ENCODE results near the gene NDE1.

Gene NDE1, protein sequence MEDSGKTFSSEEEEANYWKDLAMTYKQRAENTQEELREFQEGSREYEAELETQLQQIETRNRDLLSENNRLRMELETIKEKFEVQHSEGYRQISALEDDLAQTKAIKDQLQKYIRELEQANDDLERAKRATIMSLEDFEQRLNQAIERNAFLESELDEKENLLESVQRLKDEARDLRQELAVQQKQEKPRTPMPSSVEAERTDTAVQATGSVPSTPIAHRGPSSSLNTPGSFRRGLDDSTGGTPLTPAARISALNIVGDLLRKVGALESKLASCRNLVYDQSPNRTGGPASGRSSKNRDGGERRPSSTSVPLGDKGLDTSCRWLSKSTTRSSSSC

DNA sequence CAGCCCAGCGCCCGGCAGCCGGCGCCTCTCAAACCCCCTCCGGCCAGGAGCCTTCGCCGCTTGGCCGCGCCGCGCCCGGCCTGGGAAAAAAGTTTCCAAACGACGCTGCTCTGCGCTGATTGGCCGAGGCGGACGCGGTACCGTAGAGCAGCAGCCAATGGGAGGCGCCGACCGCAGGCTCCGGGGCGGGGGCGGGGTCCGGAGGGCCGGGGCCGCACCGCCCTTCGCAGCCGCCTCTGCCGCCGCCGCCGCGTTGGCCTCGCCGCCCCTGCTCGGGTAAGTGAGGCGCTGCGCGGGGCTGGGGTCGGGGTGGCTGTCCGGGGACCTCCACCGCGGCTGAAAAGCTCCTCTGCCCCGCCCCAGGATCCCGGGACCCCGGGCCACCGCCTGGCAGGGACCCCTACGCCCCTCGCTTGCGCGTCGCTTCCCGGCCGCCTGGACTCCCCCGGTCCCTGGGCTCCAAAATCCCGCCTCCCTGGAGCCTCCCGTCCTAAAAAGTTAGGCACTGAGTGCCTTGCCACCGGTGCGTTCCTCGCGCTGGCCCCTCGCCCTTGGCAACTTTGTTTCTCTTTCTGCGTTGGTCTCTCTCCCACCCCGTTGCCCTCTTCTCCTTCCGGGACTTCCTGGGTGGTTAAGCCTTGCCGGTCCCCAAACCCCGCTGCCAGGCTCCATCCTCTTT is at the start of gene NDE1:
NDE1 (plus strand) TSS at position 227 of the 679 bp plus-strand sequence. CDS start 14,534 bp downstream, outside the sequence.
- TF ChIP-seq, protein P1, sequence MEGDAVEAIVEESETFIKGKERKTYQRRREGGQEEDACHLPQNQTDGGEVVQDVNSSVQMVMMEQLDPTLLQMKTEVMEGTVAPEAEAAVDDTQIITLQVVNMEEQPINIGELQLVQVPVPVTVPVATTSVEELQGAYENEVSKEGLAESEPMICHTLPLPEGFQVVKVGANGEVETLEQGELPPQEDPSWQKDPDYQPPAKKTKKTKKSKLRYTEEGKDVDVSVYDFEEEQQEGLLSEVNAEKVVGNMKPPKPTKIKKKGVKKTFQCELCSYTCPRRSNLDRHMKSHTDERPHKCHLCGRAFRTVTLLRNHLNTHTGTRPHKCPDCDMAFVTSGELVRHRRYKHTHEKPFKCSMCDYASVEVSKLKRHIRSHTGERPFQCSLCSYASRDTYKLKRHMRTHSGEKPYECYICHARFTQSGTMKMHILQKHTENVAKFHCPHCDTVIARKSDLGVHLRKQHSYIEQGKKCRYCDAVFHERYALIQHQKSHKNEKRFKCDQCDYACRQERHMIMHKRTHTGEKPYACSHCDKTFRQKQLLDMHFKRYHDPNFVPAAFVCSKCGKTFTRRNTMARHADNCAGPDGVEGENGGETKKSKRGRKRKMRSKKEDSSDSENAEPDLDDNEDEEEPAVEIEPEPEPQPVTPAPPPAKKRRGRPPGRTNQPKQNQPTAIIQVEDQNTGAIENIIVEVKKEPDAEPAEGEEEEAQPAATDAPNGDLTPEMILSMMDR (IDR thresholded peaks at IDR 0.05), result no peak
- DNase-seq (ENCODE audit: low spot score), result peak; percentile 94
- H3K4me3 ChIP-seq, result peak within 1 kb of the TSS; percentile 99
- H3K27ac ChIP-seq, result peak within 1 kb of the TSS; percentile 97 to 99

DNA sequence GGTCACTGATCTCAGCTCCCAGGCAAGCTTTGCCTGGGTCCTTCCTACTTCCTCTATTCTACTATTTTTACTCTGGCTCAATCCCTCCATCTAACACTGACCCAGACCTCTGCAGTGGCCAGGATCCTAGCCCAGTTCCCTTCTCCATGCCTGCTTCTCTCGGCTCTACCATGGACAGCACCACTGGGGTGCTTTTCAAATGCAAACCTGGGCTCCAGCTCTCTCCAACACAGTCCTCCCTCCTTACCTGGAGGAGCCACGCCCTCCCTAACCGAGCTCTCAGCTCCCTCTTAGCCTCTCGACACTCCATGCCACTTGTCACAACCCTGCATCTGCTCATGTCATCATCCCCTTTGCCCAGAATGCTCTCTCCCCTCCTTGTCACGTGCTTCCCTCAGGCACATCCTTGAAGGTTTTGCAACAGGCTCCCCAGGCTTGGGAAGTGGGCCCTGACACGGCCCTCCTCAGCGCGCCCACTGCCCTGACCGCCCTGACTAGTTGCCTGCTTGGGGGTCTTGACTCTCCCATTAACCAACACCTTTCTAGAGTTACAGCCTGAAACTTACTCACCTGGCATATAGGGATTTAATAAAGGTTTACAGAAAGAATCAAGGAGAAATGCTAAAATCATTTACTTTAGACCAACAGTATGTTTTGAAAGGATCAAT is 48.7 kb upstream of the NDE1 start:
- TF ChIP-seq, protein P1 (IDR thresholded peaks at IDR 0.05), result no peak

DNA sequence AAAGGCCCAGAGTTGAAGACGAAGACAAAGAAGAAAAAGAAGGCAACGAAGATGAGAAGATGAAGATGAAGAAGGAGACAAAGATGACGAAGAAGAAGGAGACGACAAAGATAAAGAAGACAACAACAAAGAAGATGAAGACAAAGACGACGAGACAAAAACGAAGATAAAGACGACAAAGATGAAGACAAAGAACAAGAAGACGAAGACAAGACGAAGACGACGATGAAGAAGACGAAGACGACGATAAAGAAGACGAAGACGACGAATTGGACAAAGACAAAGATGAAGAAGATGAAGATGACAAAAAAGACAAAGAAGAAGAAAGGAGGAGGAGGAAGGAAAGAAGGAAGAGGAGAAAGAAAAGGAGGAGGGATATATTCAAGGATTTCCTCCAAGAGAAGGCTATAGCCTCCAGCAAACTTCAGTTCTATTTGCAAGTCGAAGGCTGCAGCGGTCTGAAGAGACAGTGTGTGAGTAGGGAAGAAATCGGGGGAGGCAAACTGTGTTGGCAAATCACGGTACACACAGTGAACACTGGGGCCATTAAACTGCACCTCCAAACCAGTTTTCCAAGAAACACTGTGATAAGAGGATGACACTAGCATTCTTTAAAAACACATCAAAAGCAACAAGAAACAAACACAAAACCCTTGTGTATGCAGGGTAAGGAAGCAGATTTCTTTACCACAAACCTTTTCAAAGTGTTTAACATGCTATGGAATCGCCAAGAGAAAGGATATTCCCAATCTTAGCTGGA is 47.6 kb upstream of the NDE1 start:
- TF ChIP-seq, protein P1 (IDR thresholded peaks at IDR 0.05), result no peak
- Histone ChIP-seq H3K4me3 (no peak overlapping the region), H3K27ac (no peak overlapping the region)
- no peak for DNase-seq (ENCODE audit: low spot score)

More for the DNA sequence above, 48.7 kb upstream of the NDE1 start:
- Histone ChIP-seq H3K27ac (no peak overlapping the region), H3K4me3 (no peak overlapping the region)
- no peak for DNase-seq (ENCODE audit: low spot score)

DNA sequence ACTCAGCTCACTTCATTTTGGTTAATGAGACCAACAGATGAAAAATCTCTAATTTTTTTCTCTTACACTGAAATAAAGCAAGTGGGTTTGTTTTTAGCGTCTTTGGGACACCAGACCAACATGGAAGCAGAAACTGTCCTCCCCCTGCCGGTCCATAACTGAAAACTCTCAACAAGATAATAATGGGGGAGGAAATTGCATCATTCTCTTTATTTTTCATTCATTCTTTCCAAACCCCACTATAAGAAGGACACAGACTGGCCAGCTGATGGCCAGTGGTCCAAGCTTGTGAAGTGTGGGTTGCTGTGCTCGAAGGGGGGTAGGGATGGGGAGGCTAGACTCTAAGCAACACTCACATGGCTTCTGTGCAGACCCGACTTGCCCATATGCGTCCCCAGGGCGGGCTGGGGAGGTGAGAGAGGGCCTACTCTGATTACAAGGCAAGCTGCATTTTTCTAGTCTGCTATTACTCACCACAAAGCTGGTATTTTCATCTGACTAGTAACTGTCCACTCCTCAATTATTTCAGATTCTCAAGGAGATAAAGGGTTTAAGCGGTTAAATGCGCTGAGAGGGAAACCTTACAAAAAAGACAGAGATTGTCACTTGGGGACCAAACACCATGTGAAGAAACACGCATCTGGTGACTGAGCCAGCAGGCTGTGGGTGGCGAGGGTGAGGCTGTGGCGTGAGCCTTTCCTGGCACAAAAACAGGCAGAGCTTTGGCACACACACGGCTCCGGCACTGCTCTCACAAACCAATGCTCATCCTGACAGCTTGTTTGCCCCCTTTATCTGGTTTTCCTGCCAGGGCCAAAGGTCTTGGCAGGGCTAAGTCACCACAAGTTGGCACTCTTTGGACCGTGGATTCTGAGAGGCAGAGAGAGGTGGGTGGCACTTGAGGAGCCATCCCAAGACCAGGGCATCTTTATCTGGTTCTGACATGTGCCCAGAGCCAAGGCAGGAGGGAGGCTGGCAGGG is 45.3 kb upstream of the NDE1 start:
- DNase-seq (ENCODE audit: low spot score), result no peak
- H3K4me3 ChIP-seq, result no peak overlapping the region
- no peak overlapping the region for H3K27ac ChIP-seq
- TF ChIP-seq, protein P1 (IDR thresholded peaks at IDR 0.05), result no peak

DNA sequence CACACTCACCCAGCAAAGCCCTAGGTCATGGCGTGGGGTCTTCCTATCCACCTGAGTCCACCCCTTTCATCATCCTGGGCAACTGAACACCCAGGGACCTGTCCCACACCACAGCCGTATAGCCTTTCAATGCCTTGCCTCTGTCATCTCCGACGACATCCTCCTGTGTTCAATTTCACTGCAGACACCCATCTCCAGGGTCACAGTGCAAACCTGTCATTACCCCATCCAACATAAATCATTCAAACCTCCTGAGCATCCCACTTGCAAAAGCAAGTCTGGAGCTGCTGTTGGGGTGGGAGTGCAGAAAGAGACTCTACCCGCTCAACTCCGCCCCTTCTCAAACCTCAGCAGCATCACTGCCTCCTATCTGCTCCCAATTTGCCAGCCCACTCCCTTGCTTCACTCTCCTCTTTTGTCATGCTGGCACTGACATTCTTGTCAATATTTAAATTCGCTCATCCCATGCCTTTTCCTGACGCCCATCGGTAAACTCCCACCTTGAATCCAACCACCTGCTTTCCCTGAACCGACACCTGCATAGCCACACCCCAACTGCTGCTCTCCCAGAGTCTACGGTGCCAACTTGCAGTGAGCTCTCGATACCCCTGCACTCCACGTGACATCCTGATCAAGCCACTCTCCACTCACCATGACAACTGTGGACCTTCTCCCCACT is 44.1 kb upstream of the NDE1 start:
- Histone ChIP-seq H3K4me3 (no peak overlapping the region), H3K27ac (no peak overlapping the region)
- no peak for DNase-seq (ENCODE audit: low spot score)
- TF ChIP-seq, protein P1 (IDR thresholded peaks at IDR 0.05), result no peak

All from coronary artery (tissue), 2 donors.